PC-9 (cell line): ENCODE measurements around the gene MYL6. TPM values are rescaled to one million over a fixed set of nuclear protein-coding genes. Genes with fewer than 3 reads are reported as not detected.

ENCODE experiments used
- BruUV-seq: library from RNA; stranded (reverse); fragments of 400-500 nt; replicated peaks from 2 replicates; lab custom pipeline; 2021; lab: Mats Ljungman, UMichigan
- CTCF ChIA-PET: fragments of 300-600 bp; sonication (Branson Sonifier 250); formaldehyde crosslinking; loops from one replicate; lab custom pipeline; 2022; ENCODE audit warnings: antibody characterized with exemption; lab: Charles Lee
- POLR2A ChIA-PET: fragments of 300-600 bp; sonication (Branson Sonifier 250); formaldehyde crosslinking; loops from one replicate; lab custom pipeline; 2022; ENCODE audit warnings: antibody characterized with exemption; ENCODE audit not compliant: unreplicated experiment; lab: Charles Lee
- DNase-seq, 2 experiments: peaks; one replicate each; pipeline versions ENCODE4 v3.0.0 to v3.0.0-alpha.2; 2015 to 2022; ENCODE audit warnings: mixed read lengths in 1 of 2
- H2AFZ ChIP-seq: fragments of 200-600 bp; sonication (generic); 2 replicates; pipeline ENCODE4 v1.8.1; 2017; ENCODE audit warnings: antibody characterized with exemption
- H3F3A ChIP-seq: fragments of 200-600 bp; sonication (generic); 2 replicates; pipeline ENCODE4 v1.8.1; 2017; ENCODE audit warnings: antibody characterized with exemption, mild to moderate bottlenecking, low read depth; ENCODE audit not compliant: insufficient read depth
- H3K27ac ChIP-seq: fragments of 200-600 bp; sonication (generic); 2 replicates; pipeline ENCODE4 v1.6.1; 2016; ENCODE audit warnings: mixed run types
- H3K27me3 ChIP-seq: fragments of 200-600 bp; sonication (generic); 2 replicates; pipeline ENCODE4 v1.6.1; 2016; ENCODE audit warnings: low read depth, mixed run types; ENCODE audit not compliant: insufficient read depth
- H3K36me3 ChIP-seq: fragments of 200-600 bp; sonication (generic); 2 replicates; pipeline ENCODE4 v1.6.1; 2016; ENCODE audit warnings: low read depth, mixed run types
- H3K4me1 ChIP-seq: fragments of 200-600 bp; sonication (generic); replicated peaks from 2 replicates; pipeline ENCODE4 v1.6.1; 2016; ENCODE audit warnings: mixed run types; ENCODE audit not compliant: insufficient read depth
- H3K4me2 ChIP-seq: fragments of 200-600 bp; sonication (generic); 2 replicates; pipeline ENCODE4 v1.6.1; 2017; ENCODE audit warnings: mixed run types
- H3K4me3 ChIP-seq: fragments of 200-600 bp; sonication (generic); 2 replicates; pipeline ENCODE4 v1.6.1; 2016; ENCODE audit warnings: mixed run types
- H3K79me2 ChIP-seq: fragments of 200-600 bp; sonication (generic); 2 replicates; pipeline ENCODE4 v1.6.1; 2017; ENCODE audit warnings: low read depth, mixed run types
- H3K9me2 ChIP-seq: fragments of 200-600 bp; sonication (generic); 2 replicates; pipeline ENCODE4 v1.8.1; 2017; ENCODE audit warnings: mild to moderate bottlenecking; ENCODE audit not compliant: insufficient read depth
- H3K9me3 ChIP-seq: fragments of 200-600 bp; sonication (generic); 2 replicates; pipeline ENCODE4 v1.8.1; 2016; ENCODE audit warnings: low read depth; ENCODE audit not compliant: insufficient read depth
- H4K20me1 ChIP-seq: fragments of 200-600 bp; sonication (generic); 2 replicates; pipeline ENCODE4 v1.8.1; 2017; ENCODE audit not compliant: insufficient read depth
- EZH2 ChIP-seq: fragments of 200-600 bp; sonication (generic); IDR thresholded peaks from 2 replicates; pipeline ENCODE4 v1.8.0; 2017; ENCODE audit warnings: antibody characterized with exemption, low read depth
- intact Hi-C: fragments of 100-400 bp; cut with micrococcal nuclease; formaldehyde crosslinking; loops from one replicate; pipeline ENCODE4 v1.10.0; 2022; ENCODE audit not compliant: unreplicated experiment
- total RNA-seq: library from RNA; stranded (reverse); gene quantifications from 2 replicates; pipeline ENCODE4 v1.2.3, GENCODE V29; 2021
- TF ChIP-seq, protein P1 (sequence below): fragments of 200-600 bp; sonication (generic); conservative IDR thresholded peaks from 2 replicates; pipeline ENCODE4 v1.6.1; 2017; ENCODE audit warnings: mixed run types, antibody characterized with exemption, mild to moderate bottlenecking, moderate library complexity

Gene MYL6
- total RNA-seq, 1 experiment from 2014 or later: 666 TPM

DNA sequence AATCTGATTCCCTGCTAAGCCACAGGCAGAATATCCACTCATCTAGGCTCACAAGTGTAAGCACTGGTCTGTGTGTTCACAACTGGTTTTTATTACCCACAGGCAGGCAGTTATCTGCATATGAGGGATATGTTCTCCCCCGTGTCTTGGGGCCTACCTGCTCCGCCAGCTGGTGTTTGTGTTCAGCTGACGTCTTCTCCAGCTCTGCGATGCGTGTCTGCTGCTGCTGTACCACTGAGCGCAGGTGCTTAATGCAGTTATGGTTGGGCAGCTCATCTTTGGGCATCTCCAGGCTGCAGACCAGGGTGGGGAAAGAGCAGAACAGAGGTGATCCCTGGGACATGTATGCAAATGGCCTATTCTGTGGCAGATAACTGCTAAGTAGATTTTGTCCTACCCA is 49.8 kb downstream of the MYL6 start:
- H3K36me3 ChIP-seq: peaks cover 14% of the 10 kb centered on the region; the same call in 1 of the 2 replicates
- DNase-seq: no peak

More for the DNA sequence above, 49.8 kb downstream of the MYL6 start:
- Histone ChIP-seq H3K27me3 (no peaks in the 10 kb centered on the region), H2AFZ (no peak overlapping the region), H3F3A (peaks cover 2% of the 10 kb centered on the region; the same call in 1 of the 2 replicates), H4K20me1 (peaks cover 5% of the 10 kb centered on the region; the same call in 1 of the 2 replicates), H3K4me2 (no peak overlapping the region), H3K27ac (no peak overlapping the region), H3K9me2 (no peaks in the 10 kb centered on the region), H3K4me3 (no peak overlapping the region), H3K9me3 (no peaks in the 10 kb centered on the region), H3K79me2 (no peaks in the 10 kb centered on the region), H3K4me1 (no peaks in the 10 kb centered on the region)
- TF ChIP-seq, protein P1, sequence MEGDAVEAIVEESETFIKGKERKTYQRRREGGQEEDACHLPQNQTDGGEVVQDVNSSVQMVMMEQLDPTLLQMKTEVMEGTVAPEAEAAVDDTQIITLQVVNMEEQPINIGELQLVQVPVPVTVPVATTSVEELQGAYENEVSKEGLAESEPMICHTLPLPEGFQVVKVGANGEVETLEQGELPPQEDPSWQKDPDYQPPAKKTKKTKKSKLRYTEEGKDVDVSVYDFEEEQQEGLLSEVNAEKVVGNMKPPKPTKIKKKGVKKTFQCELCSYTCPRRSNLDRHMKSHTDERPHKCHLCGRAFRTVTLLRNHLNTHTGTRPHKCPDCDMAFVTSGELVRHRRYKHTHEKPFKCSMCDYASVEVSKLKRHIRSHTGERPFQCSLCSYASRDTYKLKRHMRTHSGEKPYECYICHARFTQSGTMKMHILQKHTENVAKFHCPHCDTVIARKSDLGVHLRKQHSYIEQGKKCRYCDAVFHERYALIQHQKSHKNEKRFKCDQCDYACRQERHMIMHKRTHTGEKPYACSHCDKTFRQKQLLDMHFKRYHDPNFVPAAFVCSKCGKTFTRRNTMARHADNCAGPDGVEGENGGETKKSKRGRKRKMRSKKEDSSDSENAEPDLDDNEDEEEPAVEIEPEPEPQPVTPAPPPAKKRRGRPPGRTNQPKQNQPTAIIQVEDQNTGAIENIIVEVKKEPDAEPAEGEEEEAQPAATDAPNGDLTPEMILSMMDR: no peak
- no peak for TF ChIP-seq EZH2
- POLR2A ChIA-PET: no interaction called here
- CTCF ChIA-PET: interaction anchor here (0.7 kb wide), 1 partner anchor 33 kb away, joined by 4 read pairs; no protein-coding TSS in a partner anchor
- intact Hi-C loops: no loop called here
- BruUV-seq: no TSS peak

Other genes with a start within 250 kb of the MYL6 start
- 45.4 and 54.0 TPM in 2 replicates for gene PYM1, start 230.5 kb upstream of the MYL6 start, total RNA-seq
- 86.6 and 91.0 TPM in 2 replicates for gene DGKA, start 227.2 kb upstream of the MYL6 start, total RNA-seq
- gene PMEL, start 192.3 kb upstream of the MYL6 start, total RNA-seq: 8.7 and 12.6 TPM in 2 replicates
- 93.8 and 99.4 TPM in 2 replicates for gene CDK2, start 191.5 kb upstream of the MYL6 start, total RNA-seq
- gene RAB5B, start 184.3 kb upstream of the MYL6 start, total RNA-seq: 98.6 and 122 TPM in 2 replicates
- 20.4 and 22.7 TPM in 2 replicates for gene SUOX, start 161.1 kb upstream of the MYL6 start, total RNA-seq
- 7.4 and 9.6 TPM in 2 replicates for gene IKZF4, start 137.3 kb upstream of the MYL6 start, total RNA-seq
- 25.2 and 43.3 TPM in 2 replicates for gene RPS26, start 116.4 kb upstream of the MYL6 start, total RNA-seq
- gene ERBB3, start 78.2 kb upstream of the MYL6 start, total RNA-seq: 127 and 145 TPM in 2 replicates
- 120 and 159 TPM in 2 replicates for gene PA2G4, start 53.8 kb upstream of the MYL6 start, total RNA-seq
- gene RPL41, start 41.7 kb upstream of the MYL6 start, total RNA-seq: 3,423 and 4,460 TPM in 2 replicates
- 4.4 and 6.5 TPM in 2 replicates for gene ZC3H10, start 40.1 kb upstream of the MYL6 start, total RNA-seq
- 46.1 and 52.2 TPM in 2 replicates for gene ESYT1, start 30.1 kb upstream of the MYL6 start, total RNA-seq
- gene MYL6B, start 5.8 kb upstream of the MYL6 start, total RNA-seq: 120 and 121 TPM in 2 replicates
- 70.3 and 86.4 TPM in 2 replicates for gene SMARCC2, start 31.1 kb downstream of the MYL6 start, total RNA-seq
- gene RNF41, start 63.6 kb downstream of the MYL6 start, total RNA-seq: 29.5 and 33.4 TPM in 2 replicates
- 58.2 and 68.5 TPM in 2 replicates for gene NABP2, start 66.0 kb downstream of the MYL6 start, total RNA-seq
- 0.87 and 2.8 TPM in 2 replicates for gene SLC39A5, start 71.7 kb downstream of the MYL6 start, total RNA-seq
- gene ANKRD52, start 100.0 kb downstream of the MYL6 start, total RNA-seq: 59.4 and 62.8 TPM in 2 replicates
- gene COQ10A, start 108.6 kb downstream of the MYL6 start, total RNA-seq: 6.5 and 6.9 TPM in 2 replicates
- gene CS, start 142.0 kb downstream of the MYL6 start, total RNA-seq: 203 and 205 TPM in 2 replicates
- gene CNPY2, start 157.6 kb downstream of the MYL6 start, total RNA-seq: 78.2 and 82.1 TPM in 2 replicates
- 78.1 and 82.8 TPM in 2 replicates for gene PAN2, start 175.6 kb downstream of the MYL6 start, total RNA-seq
- 2.9 and 3.0 TPM in 2 replicates for gene IL23A, start 180.5 kb downstream of the MYL6 start, total RNA-seq
- gene STAT2, start 201.7 kb downstream of the MYL6 start, total RNA-seq: 76.6 and 80.8 TPM in 2 replicates
- gene APOF, start 204.5 kb downstream of the MYL6 start, total RNA-seq: not detected in 2 replicates